Neural cell (in vitro differentiated cells): Measurements from ENCODE around the gene DSCAM. TPM values are rescaled to one million over a fixed set of nuclear protein-coding genes. Genes with fewer than 3 reads are reported as not detected.

Experiments
- H2AFZ ChIP-seq: fragments of 200-600, 300-800 bp; sonication (generic), shearing (Covaris generic); 2 replicates; pipeline ENCODE4 v1.6.0; 2014; ENCODE audit warnings: low read depth, mild to moderate bottlenecking, antibody characterized with exemption, low read length, moderate library complexity
- H3F3A ChIP-seq: fragments of 200-600 bp; shearing (Covaris generic); 2 replicates; pipeline ENCODE4 v1.6.1; 2016; ENCODE audit warnings: mild to moderate bottlenecking, moderate library complexity, mixed read lengths, antibody characterized with exemption, low read length; ENCODE audit not compliant: insufficient read depth, poor library complexity, severe bottlenecking
- H3K27ac ChIP-seq: fragments of 200-600, 300-800 bp; sonication (generic), shearing (Covaris generic); 2 replicates; pipeline ENCODE4 v1.5.1; 2014; ENCODE audit warnings: mild to moderate bottlenecking, low read length, moderate library complexity
- H3K27me3 ChIP-seq: fragments of 300-800, 200-600 bp; sonication (generic), shearing (Covaris generic); 2 replicates; pipeline ENCODE4 v1.6.0; 2014; ENCODE audit warnings: mild to moderate bottlenecking, low read depth, low read length, moderate library complexity; ENCODE audit not compliant: insufficient read depth
- H3K36me3 ChIP-seq: fragments of 300-800, 200-600 bp; sonication (generic), shearing (Covaris generic); 2 replicates; pipeline ENCODE4 v1.5.1; 2014; ENCODE audit warnings: mild to moderate bottlenecking, antibody characterized with exemption, low read length, moderate library complexity; ENCODE audit not compliant: insufficient read depth
- H3K4me2 ChIP-seq: fragments of 300-800, 200-600 bp; sonication (generic), shearing (Covaris generic); 2 replicates; pipeline ENCODE4 v1.6.0; 2014; ENCODE audit warnings: mild to moderate bottlenecking, low read length
- H3K4me3 ChIP-seq: fragments of 300-800, 200-600 bp; sonication (generic), shearing (Covaris generic); 2 replicates; pipeline ENCODE4 v1.5.1; 2014; ENCODE audit warnings: mild to moderate bottlenecking, low read length, moderate library complexity
- H3K79me2 ChIP-seq: fragments of 200-600 bp; shearing (Covaris generic); replicated peaks from 2 replicates; pipeline ENCODE4 v1.6.0; 2014; ENCODE audit warnings: mild to moderate bottlenecking, low read length, moderate library complexity; ENCODE audit not compliant: insufficient read depth
- H3K9ac ChIP-seq: fragments of 300-800, 200-600 bp; sonication (generic), shearing (Covaris generic); 2 replicates; pipeline ENCODE4 v1.6.1; 2016; ENCODE audit warnings: mild to moderate bottlenecking, low read length, mixed read lengths
- H3K9me2 ChIP-seq: fragments of 200-600 bp; shearing (Covaris generic); 2 replicates; pipeline ENCODE4 v1.6.1; 2016; ENCODE audit warnings: mild to moderate bottlenecking, low read length, mixed read lengths; ENCODE audit not compliant: insufficient read depth
- H3K9me3 ChIP-seq: fragments of 200-600, 300-800 bp; sonication (generic), shearing (Covaris generic); 2 replicates; pipeline ENCODE4 v1.6.1; 2016; ENCODE audit warnings: mild to moderate bottlenecking, mixed run types, low read length, moderate library complexity, mixed read lengths
- H4K20me1 ChIP-seq: fragments of 200-600 bp; shearing (Covaris generic); 2 replicates; pipeline ENCODE4 v1.6.1; 2016; ENCODE audit warnings: mild to moderate bottlenecking, mixed run types; ENCODE audit not compliant: insufficient read depth
- EP300 ChIP-seq: fragments of 450-650 bp; conservative IDR thresholded peaks from 2 replicates; pipeline ENCODE4 v1.6.1; 2014; ENCODE audit warnings: antibody characterized with exemption, mild to moderate bottlenecking, moderate library complexity; ENCODE audit not compliant: poor library complexity, severe bottlenecking
- EZH2 ChIP-seq: fragments of 200-600, 300-800 bp; shearing (Covaris generic), sonication (generic); IDR thresholded peaks from 2 replicates; pipeline ENCODE4 v1.6.1; 2014; ENCODE audit warnings: antibody characterized with exemption, low read length, borderline replicate concordance, mild to moderate bottlenecking; ENCODE audit not compliant: insufficient read depth, poor library complexity, severe bottlenecking
- MXI1 ChIP-seq: fragments of 450-650 bp; conservative IDR thresholded peaks from 2 replicates; pipeline ENCODE4 v1.6.1; 2014; ENCODE audit warnings: antibody characterized with exemption, mild to moderate bottlenecking; ENCODE audit not compliant: poor library complexity, severe bottlenecking
- POLR2AphosphoS5 ChIP-seq: IDR thresholded peaks from 2 replicates; pipeline ENCODE4 v1.6.1; 2012
- RAD21 ChIP-seq: fragments of 450-650 bp; conservative IDR thresholded peaks from 2 replicates; pipeline ENCODE4 v1.6.1; 2014; ENCODE audit warnings: antibody characterized with exemption, mild to moderate bottlenecking, moderate library complexity
- REST ChIP-seq: IDR thresholded peaks from 2 replicates; pipeline ENCODE4 v1.6.1; 2012; ENCODE audit warnings: borderline replicate concordance
- SMC3 ChIP-seq: fragments of 450-650 bp; conservative IDR thresholded peaks from 2 replicates; pipeline ENCODE4 v1.6.1; 2014; ENCODE audit warnings: antibody characterized with exemption, mild to moderate bottlenecking, moderate library complexity; ENCODE audit not compliant: poor library complexity
- TAF1 ChIP-seq: IDR thresholded peaks from 2 replicates; pipeline ENCODE4 v1.6.1; 2012; ENCODE audit warnings: low read depth
- polyA plus RNA-seq: library from polyadenylated mRNA; depleted of rRNA; stranded (reverse); fragments of >200 nt; gene quantifications from 2 replicates; pipeline ENCODE4 v1.2.3, GENCODE V29; 2014
- TF ChIP-seq, protein P1 (sequence below): fragments of 450-650 bp; IDR thresholded peaks from 2 replicates; pipeline ENCODE4 v1.5.1; 2014; ENCODE audit warnings: antibody characterized with exemption, mild to moderate bottlenecking, moderate library complexity; ENCODE audit not compliant: poor library complexity, severe bottlenecking

The DSCAM gene
- polyA plus RNA-seq, 1 donor from 2014 or later = 5.3 TPM

GRCh38 chr21:40769231-40769630 is 77.7 kb downstream of the DSCAM start:
- H3K4me3 ChIP-seq = no peak overlapping the region
- no peak overlapping the region for H2AFZ ChIP-seq
- no peaks in the 10 kb centered on the region for H3K79me2 ChIP-seq
- no peak for TF ChIP-seq EP300
- no peak for TF ChIP-seq EZH2
- no peak for TF ChIP-seq MXI1
- TF ChIP-seq TAF1 = no peak
- no peak for TF ChIP-seq RAD21
- no peak for TF ChIP-seq POLR2AphosphoS5
- no peak for TF ChIP-seq SMC3
- TF ChIP-seq, protein P1, sequence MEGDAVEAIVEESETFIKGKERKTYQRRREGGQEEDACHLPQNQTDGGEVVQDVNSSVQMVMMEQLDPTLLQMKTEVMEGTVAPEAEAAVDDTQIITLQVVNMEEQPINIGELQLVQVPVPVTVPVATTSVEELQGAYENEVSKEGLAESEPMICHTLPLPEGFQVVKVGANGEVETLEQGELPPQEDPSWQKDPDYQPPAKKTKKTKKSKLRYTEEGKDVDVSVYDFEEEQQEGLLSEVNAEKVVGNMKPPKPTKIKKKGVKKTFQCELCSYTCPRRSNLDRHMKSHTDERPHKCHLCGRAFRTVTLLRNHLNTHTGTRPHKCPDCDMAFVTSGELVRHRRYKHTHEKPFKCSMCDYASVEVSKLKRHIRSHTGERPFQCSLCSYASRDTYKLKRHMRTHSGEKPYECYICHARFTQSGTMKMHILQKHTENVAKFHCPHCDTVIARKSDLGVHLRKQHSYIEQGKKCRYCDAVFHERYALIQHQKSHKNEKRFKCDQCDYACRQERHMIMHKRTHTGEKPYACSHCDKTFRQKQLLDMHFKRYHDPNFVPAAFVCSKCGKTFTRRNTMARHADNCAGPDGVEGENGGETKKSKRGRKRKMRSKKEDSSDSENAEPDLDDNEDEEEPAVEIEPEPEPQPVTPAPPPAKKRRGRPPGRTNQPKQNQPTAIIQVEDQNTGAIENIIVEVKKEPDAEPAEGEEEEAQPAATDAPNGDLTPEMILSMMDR = no peak
- no peak for TF ChIP-seq REST
- H3F3A ChIP-seq = no peaks in the 10 kb centered on the region
- no peak overlapping the region for H3K27ac ChIP-seq
- H3K9me2 ChIP-seq = no peaks in the 10 kb centered on the region
- no peak overlapping the region for H3K9ac ChIP-seq
- no peaks in the 10 kb centered on the region for H4K20me1 ChIP-seq
- no peak overlapping the region for H3K4me2 ChIP-seq
- no peaks in the 10 kb centered on the region for H3K27me3 ChIP-seq
- no peaks in the 10 kb centered on the region for H3K9me3 ChIP-seq
- no peaks in the 10 kb centered on the region for H3K36me3 ChIP-seq

DNA sequence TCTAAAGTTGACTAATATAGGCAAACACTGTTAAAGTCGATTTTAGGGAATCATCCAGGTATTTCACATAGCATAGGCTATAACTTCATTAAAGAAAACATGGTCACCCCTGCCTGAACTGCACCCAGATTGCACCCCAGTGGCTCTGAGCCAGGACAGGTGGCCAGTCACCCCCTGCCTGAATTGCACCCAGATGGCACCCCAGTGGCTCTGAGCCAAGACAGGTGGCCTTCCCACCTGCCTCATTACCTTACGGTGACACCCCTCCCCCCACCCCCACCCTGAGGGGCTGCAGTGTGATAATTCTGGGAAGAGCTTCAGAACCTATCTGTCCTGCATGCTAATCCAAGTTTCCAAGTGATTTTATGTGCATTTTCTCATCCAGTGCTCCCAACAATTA is 78.9 kb downstream of the DSCAM start:
- Histone ChIP-seq H4K20me1 (no peaks in the 10 kb centered on the region), H3K79me2 (no peaks in the 10 kb centered on the region), H3K4me2 (no peak overlapping the region), H3K9me2 (no peaks in the 10 kb centered on the region), H3K9ac (no peak overlapping the region), H3F3A (no peaks in the 10 kb centered on the region), H2AFZ (no peak overlapping the region), H3K4me3 (no peak overlapping the region), H3K36me3 (no peaks in the 10 kb centered on the region), H3K27me3 (no peaks in the 10 kb centered on the region), H3K9me3 (no peaks in the 10 kb centered on the region), H3K27ac (no peak overlapping the region)
- TF ChIP-seq EZH2 (no peak), TAF1 (no peak), POLR2AphosphoS5 (no peak), RAD21 (no peak), EP300 (no peak), SMC3 (no peak), REST (no peak), MXI1 (no peak)
- TF ChIP-seq, protein P1 = no peak
